BJ (cell line): ENCODE measurements around the gene ZNF430. TPM values are rescaled to one million over a fixed set of nuclear protein-coding genes. Genes with fewer than 3 reads are reported as not detected.

Experiments
- CTCF ChIA-PET: fragments of 350-600 bp; formaldehyde crosslinking; extraction: SDS; loops from one replicate; lab custom pipeline; 2021; ENCODE audit warnings: antibody characterized with exemption, inconsistent platforms; lab: Yijun Ruan, JAX
- POLR2A ChIA-PET: fragments of 300-600 bp; sonication (Branson Sonifier 250); formaldehyde crosslinking; extraction: SDS; loops from one replicate; lab custom pipeline; 2021; ENCODE audit warnings: antibody characterized with exemption; lab: Charles Lee
- DNase-seq: peaks from one replicate; pipeline ENCODE4 v3.0.0-alpha.2; 2011; ENCODE audit warnings: low read depth
- H3K27me3 ChIP-seq: 2 replicates; pipeline ENCODE4 v1.6.0; 2011; ENCODE audit warnings: low read length; ENCODE audit not compliant: control insufficient read depth, insufficient read depth
- H3K36me3 ChIP-seq: 2 replicates; pipeline ENCODE4 v1.5.1; 2011; ENCODE audit warnings: low read length; ENCODE audit not compliant: control insufficient read depth, insufficient read depth
- H3K4me3 ChIP-seq: 2 replicates; pipeline ENCODE4 v1.5.1; 2011; ENCODE audit warnings: low read depth, mild to moderate bottlenecking, control low read depth, low read length
- polyA plus RNA-seq: library from polyadenylated mRNA; depleted of rRNA; stranded (reverse); fragments of >200 nt; gene quantifications from 2 replicates; pipeline ENCODE4 v1.2.3, GENCODE V29; 2011
- TF ChIP-seq, protein P1 (sequence below): IDR thresholded peaks from 2 replicates; pipeline ENCODE4 v1.5.1; 2011; ENCODE audit warnings: low read depth, mild to moderate bottlenecking, control low read depth, inconsistent platforms, low read length, moderate library complexity; ENCODE audit not compliant: insufficient read depth

ZNF430 gene
- polyA plus RNA-seq, 1 experiment, result 5.3 TPM

- CTCF ChIA-PET, result no interaction called here
- H3K4me3 ChIP-seq, result no peak overlapping the region
- TF ChIP-seq, protein P1, sequence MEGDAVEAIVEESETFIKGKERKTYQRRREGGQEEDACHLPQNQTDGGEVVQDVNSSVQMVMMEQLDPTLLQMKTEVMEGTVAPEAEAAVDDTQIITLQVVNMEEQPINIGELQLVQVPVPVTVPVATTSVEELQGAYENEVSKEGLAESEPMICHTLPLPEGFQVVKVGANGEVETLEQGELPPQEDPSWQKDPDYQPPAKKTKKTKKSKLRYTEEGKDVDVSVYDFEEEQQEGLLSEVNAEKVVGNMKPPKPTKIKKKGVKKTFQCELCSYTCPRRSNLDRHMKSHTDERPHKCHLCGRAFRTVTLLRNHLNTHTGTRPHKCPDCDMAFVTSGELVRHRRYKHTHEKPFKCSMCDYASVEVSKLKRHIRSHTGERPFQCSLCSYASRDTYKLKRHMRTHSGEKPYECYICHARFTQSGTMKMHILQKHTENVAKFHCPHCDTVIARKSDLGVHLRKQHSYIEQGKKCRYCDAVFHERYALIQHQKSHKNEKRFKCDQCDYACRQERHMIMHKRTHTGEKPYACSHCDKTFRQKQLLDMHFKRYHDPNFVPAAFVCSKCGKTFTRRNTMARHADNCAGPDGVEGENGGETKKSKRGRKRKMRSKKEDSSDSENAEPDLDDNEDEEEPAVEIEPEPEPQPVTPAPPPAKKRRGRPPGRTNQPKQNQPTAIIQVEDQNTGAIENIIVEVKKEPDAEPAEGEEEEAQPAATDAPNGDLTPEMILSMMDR, result no peak
Measured at GRCh38 chr19:21052902-21053301, 32.4 kb downstream of the ZNF430 start.

GRCh38 chr19:21065336-21065735 lies 44.9 kb downstream of the ZNF430 start:
- H3K36me3 ChIP-seq, result no peaks in the 10 kb centered on the region
- DNase-seq, result no peak
- TF ChIP-seq, protein P1, result no peak
- ChIA-PET POLR2A (no interaction called here), CTCF (no interaction called here)
- H3K4me3 ChIP-seq, result no peak overlapping the region
- no peaks in the 10 kb centered on the region for H3K27me3 ChIP-seq

More at GRCh38 chr19:21052902-21053301, 32.4 kb downstream of the ZNF430 start:
- POLR2A ChIA-PET, result no interaction called here
- DNase-seq, result no peak
- Histone ChIP-seq H3K27me3 (no peaks in the 10 kb centered on the region), H3K36me3 (0 out of 2 replicates have a peak, but pooled peaks cover 3% of the 10 kb centered on the region)

GRCh38 chr19:21082011-21082975 lies 61.8 kb downstream of the ZNF430 start, which contains the start of gene ZNF714:
Gene ZNF714 (plus strand): TSS chr19:21082203. CDS start chr19:21098269, 16,066 bp downstream.
- peak; percentile 78 for DNase-seq
- TF ChIP-seq, protein P1, result no peak
- peak within 1 kb of the TSS; percentile 69 for H3K4me3 ChIP-seq
- CTCF ChIA-PET, result interaction anchor here (0.8 kb wide), 1 partner anchor 19 kb away, joined by 5 read pairs; no protein-coding TSS in a partner anchor
- H3K36me3 ChIP-seq, result no peaks in the 10 kb centered on the region
- POLR2A ChIA-PET, result interaction anchor here (0.5 kb wide), 1 partner anchor 158 kb away, joined by 19 read pairs; no protein-coding TSS in a partner anchor
- no peaks in the 10 kb centered on the region for H3K27me3 ChIP-seq

DNA sequence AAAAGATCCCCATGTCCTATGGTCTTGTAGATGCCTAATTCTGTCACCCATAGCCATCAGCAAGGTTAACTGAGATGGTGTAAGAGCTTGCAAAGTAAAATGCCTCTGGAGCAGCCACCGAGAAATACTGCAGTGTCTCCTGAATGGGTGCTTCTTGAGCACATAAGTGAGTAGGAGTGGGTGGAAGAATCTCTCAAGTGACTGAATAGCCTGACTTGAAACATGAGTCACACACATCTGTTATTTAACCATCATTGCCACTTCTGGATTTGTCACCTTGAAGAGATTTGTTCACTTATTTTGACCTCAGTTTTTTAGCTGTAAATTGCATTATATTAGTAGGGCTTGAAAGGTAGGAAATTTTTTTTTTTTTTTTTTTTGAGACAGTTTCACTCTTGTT lies 63.9 kb downstream of the ZNF430 start:
- peak; percentile 29 for DNase-seq
- CTCF ChIA-PET, result no interaction called here
- POLR2A ChIA-PET, result no interaction called here
- no peak overlapping the region for H3K4me3 ChIP-seq
- no peaks in the 10 kb centered on the region for H3K27me3 ChIP-seq
- TF ChIP-seq, protein P1, result no peak
- no peaks in the 10 kb centered on the region for H3K36me3 ChIP-seq

- TF ChIP-seq, protein P1, result no peak
- ChIA-PET POLR2A (no interaction called here), CTCF (no interaction called here)
- Histone ChIP-seq H3K36me3 (no peaks in the 10 kb centered on the region), H3K4me3 (no peak overlapping the region), H3K27me3 (no peaks in the 10 kb centered on the region)
- no peak for DNase-seq
Measured at GRCh38 chr19:21087871-21088270, 67.4 kb downstream of the ZNF430 start.
